ENCODE results near the gene MAT2A.
"Not testable (repeated sequence)": the region's sequence is repeated elsewhere in the genome, so short reads cannot be mapped to it uniquely, and the experiment has no call there.

The MAT2A gene

DNA sequence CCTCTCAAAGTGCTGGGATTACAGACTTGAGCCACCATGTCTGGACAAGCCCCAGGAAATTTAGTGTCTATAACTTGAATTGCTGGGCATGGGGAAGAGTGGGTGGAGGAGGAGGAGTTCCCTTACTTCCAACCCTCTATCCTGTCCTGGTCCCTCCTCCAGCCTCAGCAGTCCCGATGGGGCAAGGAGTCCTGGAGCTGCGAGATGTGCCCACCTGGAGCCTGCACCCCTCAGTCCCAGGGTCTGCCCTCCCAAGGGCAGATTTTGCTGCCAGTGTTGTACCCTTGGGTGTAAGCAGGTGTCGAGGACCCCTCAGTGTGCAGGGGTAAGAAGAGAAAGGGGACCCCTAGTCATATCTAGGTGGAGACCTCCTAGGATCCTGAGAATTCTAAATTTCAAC is 41.2 kb downstream of the MAT2A start:
- DNase-seq: no peak

DNA sequence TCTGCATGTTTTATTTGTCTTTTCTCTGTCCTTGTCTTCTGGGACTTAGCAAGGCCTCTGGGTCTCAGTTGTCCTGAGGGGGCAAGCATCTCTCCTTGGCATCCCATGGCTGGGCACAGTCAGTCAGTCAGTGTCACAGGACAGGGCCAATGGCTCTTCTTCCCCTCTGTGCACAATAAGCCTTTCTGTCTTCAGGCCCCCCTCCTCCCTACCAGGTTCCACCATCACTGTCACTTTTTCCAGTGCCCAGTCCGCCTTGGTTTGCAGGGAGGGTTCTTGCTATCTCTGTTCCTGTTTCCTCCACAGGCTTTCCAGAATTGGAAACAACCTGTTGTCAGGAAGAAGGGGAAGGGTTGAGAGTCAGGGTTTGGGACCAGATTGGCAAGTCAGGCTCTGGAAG is 43.5 kb downstream of the MAT2A start:
- no peak for DNase-seq

- no peak for DNase-seq
Observed at GRCh38 chr2:85583667-85584353, 44.8 kb downstream of the MAT2A start.

DNA sequence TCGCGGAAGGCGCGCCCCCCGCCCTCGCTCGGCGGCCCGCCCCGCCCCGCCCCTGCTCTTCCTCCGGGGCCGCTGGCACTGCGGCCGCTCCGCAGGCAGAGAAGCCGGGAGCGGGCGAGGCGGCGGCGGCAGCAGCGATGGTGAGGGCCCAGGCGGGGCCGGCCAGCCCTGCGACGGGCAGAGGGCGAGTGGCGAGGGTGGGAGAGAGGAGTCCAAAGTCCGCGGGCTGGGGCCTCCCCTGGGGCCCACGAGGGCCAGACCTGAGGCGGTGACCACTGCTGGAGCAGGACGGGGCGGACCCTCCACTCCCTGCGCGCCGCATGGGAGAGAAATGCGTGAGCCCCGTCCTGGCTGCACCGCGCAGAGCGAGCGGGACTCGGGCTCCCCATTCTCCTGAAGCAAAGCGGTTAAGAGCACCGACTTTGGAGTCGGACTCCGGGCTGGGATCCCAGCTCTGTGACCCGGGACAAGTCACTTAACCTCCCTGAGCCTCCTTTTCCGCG is 45.4 kb downstream of the MAT2A start, which contains the start of gene VAMP5:
Gene VAMP5 (plus strand): TSS at position 78 of the 503 bp plus-strand sequence. CDS start 60 bp downstream, at position 138.
- no peak for DNase-seq

DNA sequence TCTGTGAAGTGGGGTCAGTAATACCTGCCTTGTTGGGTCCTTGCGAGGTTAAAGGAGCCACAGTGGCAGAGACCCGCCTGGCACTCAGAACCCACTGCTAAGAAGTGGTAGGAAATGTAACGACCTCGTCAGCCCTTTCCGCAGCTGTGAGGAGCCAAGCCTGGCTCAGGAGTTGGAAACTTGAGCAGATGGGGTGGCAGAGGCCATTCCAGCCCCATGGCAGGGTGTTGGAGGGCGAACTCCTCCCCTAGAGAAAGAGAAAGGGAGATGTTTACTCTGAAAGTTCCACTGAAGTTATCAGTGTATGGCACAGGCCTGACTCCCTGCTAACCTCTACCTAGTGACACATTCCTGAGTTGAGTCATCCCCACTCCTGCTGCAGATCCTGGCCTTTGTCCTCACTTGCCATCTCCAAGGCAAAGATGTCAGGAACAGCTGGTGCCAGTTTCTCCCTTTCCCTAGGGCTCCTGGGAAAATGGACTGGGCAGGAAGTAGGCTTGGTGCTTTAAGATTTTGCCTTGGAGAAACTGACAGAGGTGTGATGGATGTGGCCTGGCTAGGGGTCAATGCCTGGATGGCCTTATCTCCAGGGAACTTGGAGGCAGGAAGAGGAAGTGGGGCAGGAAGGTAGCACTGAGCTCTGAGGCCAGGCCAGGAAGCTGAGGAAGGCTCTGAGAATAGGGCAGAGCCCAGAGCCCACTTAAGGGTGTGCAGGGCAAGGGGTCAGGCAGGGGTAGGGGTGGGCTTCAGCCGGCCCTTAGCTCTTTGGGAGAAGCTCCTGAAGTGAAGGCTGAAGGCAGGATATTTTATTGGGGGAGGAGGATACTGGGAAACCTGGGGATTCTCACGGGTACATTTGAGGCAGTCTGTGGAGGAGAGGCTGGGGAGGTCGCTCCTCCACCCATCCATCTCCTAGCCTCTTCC is 46.2 kb downstream of the MAT2A start:
- DNase-seq: no peak

GRCh38 chr2:85585781-85586105 is 46.8 kb downstream of the MAT2A start:
- DNase-seq: no peak

- no peak for DNase-seq
Observed at GRCh38 chr2:85588236-85588635, 49.3 kb downstream of the MAT2A start.

DNA sequence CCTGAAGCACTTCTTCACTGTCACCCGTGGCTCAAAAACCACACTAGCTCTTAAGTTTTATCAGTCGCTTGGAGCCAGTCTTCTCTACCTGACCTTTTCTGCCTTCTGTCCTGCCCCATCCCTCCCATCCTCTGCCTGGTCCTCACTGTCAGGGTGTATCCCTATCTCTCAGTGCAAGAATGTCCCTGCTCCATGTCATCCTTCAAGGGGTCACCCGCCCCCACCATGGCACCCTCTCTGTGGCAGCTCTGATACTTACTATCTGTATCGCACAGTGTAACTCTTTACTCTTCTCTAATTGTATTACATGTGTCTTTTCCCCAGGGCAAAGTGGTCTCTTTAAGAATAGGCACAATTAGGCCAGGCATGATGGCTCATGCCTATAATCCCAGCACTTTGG is 49.7 kb downstream of the MAT2A start:
- no peak for DNase-seq

- DNase-seq: no peak
Observed at GRCh38 chr2:85589181-85589580, 50.2 kb downstream of the MAT2A start.

DNA sequence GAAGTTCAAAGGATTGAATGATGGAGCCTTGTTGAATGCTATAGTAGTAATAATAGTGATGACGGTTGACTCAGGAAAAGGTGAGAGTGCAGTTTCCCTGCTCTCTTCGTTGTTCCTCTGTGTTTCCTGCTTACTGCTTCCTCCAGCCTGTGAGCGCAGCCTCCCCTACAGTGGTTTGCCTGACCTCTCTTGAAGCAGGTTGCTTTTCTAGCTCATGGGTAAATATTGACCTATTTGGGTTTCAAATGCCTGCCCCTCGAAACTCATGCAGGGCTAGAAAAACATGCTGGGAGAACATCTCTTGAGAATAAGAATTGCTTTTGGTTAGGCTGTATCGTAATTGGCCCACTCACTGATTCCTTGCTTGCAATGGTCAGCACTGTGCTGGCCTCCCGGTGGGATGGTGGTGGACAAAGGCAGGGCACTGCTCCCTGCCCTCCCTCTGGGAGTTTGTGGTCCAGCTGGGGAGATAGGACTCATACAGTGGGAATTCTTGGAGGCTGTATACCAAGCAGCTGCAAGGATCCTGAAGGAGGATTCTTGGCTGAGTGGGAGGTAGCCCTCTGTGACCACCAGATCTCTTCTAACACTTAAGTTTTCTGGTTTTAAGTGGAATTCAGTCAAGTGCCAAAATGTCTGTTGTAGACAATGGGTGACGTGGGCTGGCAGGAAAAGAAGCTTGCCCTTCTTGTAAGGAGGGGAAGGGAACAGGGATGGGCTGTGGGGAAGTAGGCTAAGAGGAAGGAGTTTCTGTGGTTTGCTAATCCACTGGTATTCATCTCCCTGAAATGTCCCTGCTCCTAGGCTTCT is 51.2 kb downstream of the MAT2A start:
- DNase-seq: no peak

GRCh38 chr2:85590950-85591349 is 52.0 kb downstream of the MAT2A start:
- DNase-seq: no peak

DNA sequence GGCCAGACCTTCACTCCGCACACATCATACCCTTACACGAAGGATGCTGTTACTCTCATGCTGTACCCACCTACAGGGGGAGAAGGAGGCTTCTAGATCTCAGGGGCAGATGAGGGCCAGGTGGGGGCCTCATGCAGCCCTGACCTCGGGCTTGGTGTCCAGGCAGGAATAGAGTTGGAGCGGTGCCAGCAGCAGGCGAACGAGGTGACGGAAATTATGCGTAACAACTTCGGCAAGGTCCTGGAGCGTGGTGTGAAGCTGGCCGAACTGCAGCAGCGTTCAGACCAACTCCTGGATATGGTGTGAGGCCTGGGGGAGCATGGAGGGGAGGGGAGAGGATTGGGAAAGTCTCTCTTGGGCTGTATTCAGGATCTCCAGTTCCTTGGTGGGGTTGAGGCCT is 52.6 kb downstream of the MAT2A start:
- DNase-seq: no peak

GRCh38 chr2:85592299-85592698 is 53.3 kb downstream of the MAT2A start:
- not testable (repeated sequence) for DNase-seq

GRCh38 chr2:85593023-85593422 is 54.1 kb downstream of the MAT2A start:
- DNase-seq: no peak
